ENCODE results near the gene ITGB7.

ITGB7 gene

DNA sequence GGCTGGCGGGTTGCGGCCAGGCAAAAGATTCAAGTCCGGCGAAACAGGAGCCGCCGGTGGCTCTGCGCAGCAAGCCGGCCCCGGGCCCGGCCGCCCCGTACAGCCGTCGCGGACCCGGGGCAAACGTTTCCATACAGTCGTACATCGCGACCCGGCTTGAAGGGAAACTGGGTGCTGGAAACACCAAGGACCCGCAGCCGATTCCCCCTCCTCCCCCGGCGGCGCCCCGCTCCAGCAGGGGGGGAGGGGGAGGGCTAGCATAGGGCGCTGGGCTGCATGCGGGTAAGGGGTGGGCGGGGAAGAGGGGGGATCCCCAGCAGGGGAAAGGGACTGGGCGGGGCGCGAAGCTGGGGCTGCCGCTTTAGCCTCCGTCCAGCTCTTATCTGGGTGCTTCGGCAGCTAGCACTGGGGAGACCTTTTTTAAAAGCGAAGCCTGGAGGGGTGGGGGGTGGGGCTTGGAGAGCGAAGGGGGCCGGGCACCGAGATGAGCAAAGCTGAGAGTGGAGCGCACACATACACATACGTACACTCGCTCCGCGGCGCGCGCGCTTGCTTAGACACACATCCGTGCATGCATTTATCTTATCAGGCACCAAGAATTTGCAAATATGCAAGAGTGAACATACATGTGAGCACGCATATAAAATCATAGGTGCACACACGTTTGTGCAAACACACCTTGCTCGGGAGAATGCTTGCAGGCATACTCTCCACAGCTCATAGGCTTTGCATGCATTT, 13.1 kb upstream of the ITGB7 start:
- H3K9ac ChIP-seq (ENCODE audit: low read length) = peak overlapping the region; percentile 64
- H3K4me3 ChIP-seq (ENCODE audit: low read length) = peak overlapping the region; percentile 86
- peaks cover 34% of the 10 kb centered on the region for H3K4me1 ChIP-seq (ENCODE audit: control insufficient read depth, insufficient read depth, low read length)
- no peaks in the 10 kb centered on the region for H3K27me3 ChIP-seq (ENCODE audit: control insufficient read depth, insufficient read depth, low read length)
- peak overlapping the region; percentile 99 for H3K27ac ChIP-seq (ENCODE audit: low read depth, low read length)
- peaks cover 2% of the 10 kb centered on the region for H3K36me3 ChIP-seq (ENCODE audit: control insufficient read depth, insufficient read depth, low read length)

DNA sequence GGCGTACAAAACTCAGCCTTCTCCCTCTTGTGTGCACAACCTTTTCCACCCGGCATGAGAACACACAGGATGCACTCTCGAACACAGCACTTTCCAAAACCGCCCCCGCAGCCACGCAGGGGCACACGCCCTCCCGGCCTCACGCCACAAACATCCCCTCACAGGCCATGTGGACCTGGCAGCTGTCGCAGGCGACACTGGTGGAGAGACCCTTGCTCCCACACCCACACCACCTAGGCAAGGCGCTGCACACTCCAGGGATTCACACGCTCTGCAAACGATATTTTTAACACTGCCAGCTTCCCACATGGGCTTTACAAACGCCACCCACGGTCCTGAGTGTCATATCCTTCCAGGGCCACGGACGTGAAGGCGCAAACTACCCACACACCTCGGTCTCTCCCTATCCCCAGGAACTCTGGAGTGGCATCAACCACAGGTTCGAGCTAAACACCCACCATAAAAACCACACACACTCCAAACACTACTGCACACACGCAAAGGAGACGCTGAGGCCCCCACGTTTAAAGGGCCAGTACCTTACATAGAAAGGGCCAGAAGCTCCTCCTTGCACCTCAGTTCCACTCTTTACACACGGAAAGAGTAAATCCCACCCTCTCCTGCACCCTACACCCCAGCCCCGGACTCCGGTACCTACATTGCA, 12.4 kb upstream of the ITGB7 start:
- Histone ChIP-seq H3K27ac (ENCODE audit: low read depth, low read length) (peak overlapping the region; percentile 99), H3K36me3 (ENCODE audit: control insufficient read depth, insufficient read depth, low read length) (peaks cover 3% of the 10 kb centered on the region), H3K4me3 (ENCODE audit: low read length) (peak overlapping the region; percentile 86), H3K4me1 (ENCODE audit: control insufficient read depth, insufficient read depth, low read length) (peaks cover 28% of the 10 kb centered on the region), H3K9ac (ENCODE audit: low read length) (peak overlapping the region; percentile 64), H3K27me3 (ENCODE audit: control insufficient read depth, insufficient read depth, low read length) (no peaks in the 10 kb centered on the region)

DNA sequence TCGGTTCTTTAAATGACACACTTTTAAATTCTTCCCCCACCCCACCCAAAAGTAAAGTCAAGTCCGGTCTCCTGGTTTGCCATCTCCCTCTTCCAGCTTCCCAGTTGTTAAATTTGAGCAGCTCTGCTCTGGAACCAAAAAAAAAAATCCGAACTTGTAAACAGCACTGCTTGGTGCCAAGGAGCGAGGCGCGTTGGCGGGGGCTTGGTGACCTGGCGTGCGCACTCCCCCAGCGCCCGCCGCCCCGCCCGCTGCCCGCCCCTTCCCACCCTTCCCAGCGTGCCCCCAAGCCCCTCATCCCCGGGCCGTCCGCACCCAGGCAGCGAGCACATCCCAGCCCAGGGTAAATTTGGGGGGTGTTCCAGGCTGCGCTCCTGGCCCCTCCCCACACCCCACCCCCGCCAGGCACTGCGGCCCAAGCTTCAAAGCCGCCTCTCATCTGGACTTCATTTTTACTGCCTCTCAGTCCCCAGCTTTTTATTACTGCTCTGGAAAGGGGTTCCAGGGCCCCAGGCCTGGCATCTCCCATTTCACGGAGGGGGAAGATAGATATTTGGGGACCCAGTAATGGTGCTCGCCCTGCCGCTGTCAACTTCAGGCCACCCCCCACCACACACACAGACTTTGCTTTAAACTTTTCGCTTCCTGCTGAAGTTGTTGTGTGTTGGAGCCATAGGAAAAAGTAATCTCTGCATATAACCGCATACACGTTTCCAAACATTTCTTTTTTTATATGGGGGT, 11.7 kb upstream of the ITGB7 start:
- Histone ChIP-seq H3K27ac (ENCODE audit: low read depth, low read length) (peak overlapping the region; percentile 99), H3K4me1 (ENCODE audit: control insufficient read depth, insufficient read depth, low read length) (peaks cover 21% of the 10 kb centered on the region), H3K36me3 (ENCODE audit: control insufficient read depth, insufficient read depth, low read length) (peaks cover 10% of the 10 kb centered on the region), H3K27me3 (ENCODE audit: control insufficient read depth, insufficient read depth, low read length) (no peaks in the 10 kb centered on the region), H3K4me3 (ENCODE audit: low read length) (peak overlapping the region; percentile 86), H3K9ac (ENCODE audit: low read length) (no peak overlapping the region)

DNA sequence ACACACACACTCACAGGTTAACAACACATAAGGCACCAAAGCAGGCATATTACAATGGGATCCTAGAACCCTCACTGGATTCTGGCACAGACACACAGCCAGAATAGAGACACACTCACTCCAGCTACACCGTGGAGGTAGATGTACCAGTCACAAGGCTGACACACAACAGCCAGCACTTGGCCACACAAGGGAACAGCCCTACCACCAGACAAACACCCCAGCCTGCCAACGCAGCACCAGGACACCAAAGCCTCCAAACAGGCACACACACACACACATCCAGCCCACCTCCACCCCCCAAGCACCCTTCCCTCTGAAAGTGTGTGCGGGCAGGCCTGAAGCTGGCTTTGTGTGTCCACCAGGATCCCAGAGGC, 10.9 kb upstream of the ITGB7 start:
- Histone ChIP-seq H3K4me3 (ENCODE audit: low read length) (peak overlapping the region; percentile 57), H3K27me3 (ENCODE audit: control insufficient read depth, insufficient read depth, low read length) (no peaks in the 10 kb centered on the region)

DNA sequence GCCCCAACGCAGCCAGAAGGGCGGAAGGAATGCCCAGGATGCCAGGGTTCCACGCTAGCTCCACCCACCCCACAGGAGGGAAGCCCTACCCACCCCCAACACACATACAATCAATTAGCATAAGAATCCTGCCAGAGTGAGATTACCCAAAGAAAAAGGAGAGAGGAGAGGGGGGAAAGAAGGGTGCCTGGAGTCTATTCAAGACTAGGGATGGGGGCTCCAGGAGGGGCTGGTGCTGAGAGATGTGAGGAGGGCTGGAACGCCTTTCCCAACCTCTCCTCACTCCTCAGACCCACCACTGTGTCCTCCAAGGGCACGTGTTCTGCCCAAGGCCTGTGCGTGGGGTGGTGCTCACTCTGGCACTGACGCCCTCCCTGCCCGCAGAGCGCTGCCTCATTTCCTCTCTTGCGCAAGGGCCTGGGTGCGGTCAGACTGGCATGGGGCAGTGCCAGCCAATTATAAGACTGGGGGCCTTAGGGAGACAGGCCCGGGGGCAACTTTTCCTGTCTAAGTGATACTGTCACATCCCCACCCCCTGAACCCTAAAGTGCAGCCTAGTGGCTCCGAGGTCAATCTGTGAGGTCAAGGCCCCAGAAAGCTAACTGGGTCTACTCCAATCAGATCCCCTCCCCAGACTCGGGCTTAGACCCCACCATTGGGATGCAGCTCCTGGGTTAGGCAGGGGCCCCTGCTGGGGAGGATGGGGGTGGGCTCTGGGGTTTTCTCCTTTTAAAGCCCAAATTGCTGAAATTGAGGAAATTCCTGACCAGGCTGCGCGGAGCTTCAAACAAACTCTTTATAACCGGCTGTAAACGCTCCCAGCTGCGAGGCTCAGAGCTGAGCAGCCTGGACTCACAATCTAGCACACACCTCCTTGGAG, 10.2 kb upstream of the ITGB7 start:
- Histone ChIP-seq H3K4me1 (ENCODE audit: control insufficient read depth, insufficient read depth, low read length) (peaks cover 12% of the 10 kb centered on the region), H3K4me3 (ENCODE audit: low read length) (peak overlapping the region; percentile 57), H3K36me3 (ENCODE audit: control insufficient read depth, insufficient read depth, low read length) (peaks cover 20% of the 10 kb centered on the region), H3K9ac (ENCODE audit: low read length) (no peak overlapping the region), H3K27ac (ENCODE audit: low read depth, low read length) (peak overlapping the region; percentile 99), H3K27me3 (ENCODE audit: control insufficient read depth, insufficient read depth, low read length) (no peaks in the 10 kb centered on the region)

More for the DNA sequence above, 10.9 kb upstream of the ITGB7 start:
- no peak overlapping the region for H3K9ac ChIP-seq (ENCODE audit: low read length)
- peaks cover 15% of the 10 kb centered on the region for H3K4me1 ChIP-seq (ENCODE audit: control insufficient read depth, insufficient read depth, low read length)
- H3K27ac ChIP-seq (ENCODE audit: low read depth, low read length) = peak overlapping the region; percentile 99
- H3K36me3 ChIP-seq (ENCODE audit: control insufficient read depth, insufficient read depth, low read length) = peaks cover 17% of the 10 kb centered on the region

DNA sequence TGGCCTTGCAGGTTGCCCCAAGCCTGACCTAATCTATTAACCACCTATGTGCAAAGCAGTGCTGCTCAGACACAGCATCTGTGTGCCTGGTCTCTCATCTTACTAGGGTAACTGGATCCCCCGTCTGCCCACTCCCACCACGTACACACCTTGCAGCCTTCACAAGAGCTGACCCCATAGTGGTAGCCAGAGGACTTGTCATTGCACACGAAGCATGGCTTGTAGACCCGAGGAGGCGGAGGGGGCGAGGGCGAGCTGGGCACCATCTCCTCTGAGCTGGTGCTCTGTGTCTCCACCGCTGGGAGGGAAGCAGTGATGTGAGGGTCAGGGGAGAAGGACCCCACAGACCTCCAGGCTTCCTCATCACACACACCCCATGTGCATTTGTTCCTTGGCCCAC, 8.4 kb upstream of the ITGB7 start:
- H3K4me1 ChIP-seq (ENCODE audit: control insufficient read depth, insufficient read depth, low read length) = peaks cover 12% of the 10 kb centered on the region
- H3K4me3 ChIP-seq (ENCODE audit: low read length) = no peak overlapping the region
- H3K36me3 ChIP-seq (ENCODE audit: control insufficient read depth, insufficient read depth, low read length) = peaks cover 29% of the 10 kb centered on the region
- no peak overlapping the region for H3K9ac ChIP-seq (ENCODE audit: low read length)
- H3K27ac ChIP-seq (ENCODE audit: low read depth, low read length) = no peak overlapping the region
- H3K27me3 ChIP-seq (ENCODE audit: control insufficient read depth, insufficient read depth, low read length) = no peaks in the 10 kb centered on the region

DNA sequence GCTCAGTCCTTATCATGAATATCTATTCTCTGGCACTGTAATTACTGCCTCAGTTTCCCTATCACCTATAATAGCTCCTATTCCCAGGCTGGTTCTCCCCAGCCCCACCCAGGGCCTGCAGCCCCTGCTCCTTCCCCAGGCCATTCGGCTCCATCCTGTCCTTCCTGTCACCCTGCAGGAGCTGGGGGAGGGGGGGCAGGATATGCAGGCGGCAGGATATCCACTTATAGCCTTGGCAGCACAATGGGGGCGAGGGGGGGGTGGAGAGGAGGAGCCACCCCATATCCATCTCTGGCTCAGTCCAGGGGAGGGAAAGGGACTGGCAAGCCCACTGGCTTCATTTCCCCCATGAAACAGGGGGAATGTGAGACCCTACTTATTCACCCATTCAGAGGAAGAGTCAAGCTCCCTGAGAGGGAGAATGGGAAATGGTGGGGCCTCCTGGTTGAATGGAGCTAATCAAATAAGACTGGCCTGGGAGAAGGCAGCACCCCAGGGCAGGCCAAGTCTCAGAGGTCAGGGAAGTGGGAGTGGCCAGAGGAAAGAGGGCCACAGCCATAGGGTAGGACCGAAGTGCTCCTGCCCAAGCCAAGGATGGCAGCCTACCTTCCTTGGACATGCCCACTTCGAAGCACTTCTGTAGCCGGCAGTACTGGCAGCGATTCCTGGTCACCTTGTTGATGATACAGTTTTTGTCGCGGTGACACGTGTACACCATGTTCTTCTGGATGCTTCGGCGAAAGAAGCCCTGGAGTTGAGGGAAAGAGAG, 7.8 kb upstream of the ITGB7 start:
- Histone ChIP-seq H3K9ac (ENCODE audit: low read length) (no peak overlapping the region), H3K4me3 (ENCODE audit: low read length) (no peak overlapping the region), H3K27ac (ENCODE audit: low read depth, low read length) (no peak overlapping the region), H3K36me3 (ENCODE audit: control insufficient read depth, insufficient read depth, low read length) (peaks cover 29% of the 10 kb centered on the region), H3K4me1 (ENCODE audit: control insufficient read depth, insufficient read depth, low read length) (peaks cover 12% of the 10 kb centered on the region), H3K27me3 (ENCODE audit: control insufficient read depth, insufficient read depth, low read length) (no peaks in the 10 kb centered on the region)

DNA sequence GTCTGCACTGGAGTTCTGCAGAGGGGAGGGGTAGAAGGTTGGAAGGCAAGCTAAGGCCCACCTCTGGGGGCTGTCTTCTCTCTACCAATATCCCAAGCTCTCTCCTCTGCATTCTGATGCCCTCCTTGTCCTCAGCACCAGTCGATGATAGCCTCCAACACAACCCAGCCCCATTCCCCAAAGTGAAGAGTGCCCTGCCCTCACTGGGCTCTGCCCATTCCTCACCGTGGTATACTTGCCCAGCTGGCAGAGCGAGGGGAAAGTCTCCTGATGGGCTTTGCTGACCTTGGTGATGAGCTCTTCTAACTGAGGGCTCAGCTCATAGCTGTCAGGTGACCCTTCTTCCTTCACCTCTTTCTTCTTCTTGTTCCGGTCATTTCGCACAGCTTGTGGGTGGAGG, 7.2 kb upstream of the ITGB7 start:
- Histone ChIP-seq H3K27ac (ENCODE audit: low read depth, low read length) (no peak overlapping the region), H3K27me3 (ENCODE audit: control insufficient read depth, insufficient read depth, low read length) (no peaks in the 10 kb centered on the region), H3K4me1 (ENCODE audit: control insufficient read depth, insufficient read depth, low read length) (peaks cover 12% of the 10 kb centered on the region), H3K36me3 (ENCODE audit: control insufficient read depth, insufficient read depth, low read length) (peaks cover 29% of the 10 kb centered on the region), H3K4me3 (ENCODE audit: low read length) (no peak overlapping the region), H3K9ac (ENCODE audit: low read length) (no peak overlapping the region)

DNA sequence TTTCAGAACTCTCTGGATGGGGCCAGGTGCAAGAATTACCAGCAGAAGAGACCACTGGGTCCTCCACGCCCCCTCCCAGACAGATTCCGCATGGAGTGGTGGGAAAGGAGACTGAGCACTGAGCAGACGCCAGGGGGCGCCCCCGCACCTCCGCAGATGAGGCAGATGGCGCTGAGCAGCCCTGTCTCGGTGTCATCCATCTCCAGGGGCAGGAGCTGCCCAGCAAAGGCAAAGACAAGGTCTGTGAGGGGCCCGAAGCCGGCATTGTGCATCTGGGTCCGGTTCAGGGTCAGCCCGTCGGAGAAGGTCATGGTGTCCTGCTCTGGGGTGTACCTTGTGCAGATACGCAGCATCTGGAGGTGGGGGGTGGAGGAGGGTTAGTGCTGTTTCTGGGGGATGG, 6.3 kb upstream of the ITGB7 start:
- H3K36me3 ChIP-seq (ENCODE audit: control insufficient read depth, insufficient read depth, low read length) = peaks cover 29% of the 10 kb centered on the region
- no peak overlapping the region for H3K4me3 ChIP-seq (ENCODE audit: low read length)
- H3K9ac ChIP-seq (ENCODE audit: low read length) = no peak overlapping the region
- H3K27ac ChIP-seq (ENCODE audit: low read depth, low read length) = no peak overlapping the region
- no peaks in the 10 kb centered on the region for H3K27me3 ChIP-seq (ENCODE audit: control insufficient read depth, insufficient read depth, low read length)
- peaks cover 17% of the 10 kb centered on the region for H3K4me1 ChIP-seq (ENCODE audit: control insufficient read depth, insufficient read depth, low read length)

DNA sequence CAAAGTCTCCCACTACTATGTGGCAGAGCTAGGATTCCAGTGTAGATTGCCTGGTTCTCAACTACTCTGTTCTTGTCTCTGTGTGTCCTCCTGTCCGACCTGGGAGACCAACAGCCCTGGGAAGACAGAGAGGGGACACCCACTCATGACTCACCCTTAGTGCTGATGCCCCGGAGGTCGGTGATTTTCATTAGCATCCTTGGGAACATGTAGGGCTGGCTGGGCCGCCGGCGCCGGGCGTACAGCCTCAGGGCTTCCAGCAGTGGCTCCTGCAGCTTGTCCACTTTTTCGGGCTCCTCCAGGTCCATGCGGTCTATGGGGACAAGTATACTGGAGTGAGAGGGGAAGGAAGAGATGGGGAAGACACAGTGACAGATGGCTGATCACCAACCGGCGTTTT, 5.9 kb upstream of the ITGB7 start:
- Histone ChIP-seq H3K36me3 (ENCODE audit: control insufficient read depth, insufficient read depth, low read length) (peaks cover 29% of the 10 kb centered on the region), H3K27ac (ENCODE audit: low read depth, low read length) (no peak overlapping the region), H3K4me3 (ENCODE audit: low read length) (no peak overlapping the region), H3K4me1 (ENCODE audit: control insufficient read depth, insufficient read depth, low read length) (peaks cover 15% of the 10 kb centered on the region), H3K9ac (ENCODE audit: low read length) (no peak overlapping the region), H3K27me3 (ENCODE audit: control insufficient read depth, insufficient read depth, low read length) (no peaks in the 10 kb centered on the region)

DNA sequence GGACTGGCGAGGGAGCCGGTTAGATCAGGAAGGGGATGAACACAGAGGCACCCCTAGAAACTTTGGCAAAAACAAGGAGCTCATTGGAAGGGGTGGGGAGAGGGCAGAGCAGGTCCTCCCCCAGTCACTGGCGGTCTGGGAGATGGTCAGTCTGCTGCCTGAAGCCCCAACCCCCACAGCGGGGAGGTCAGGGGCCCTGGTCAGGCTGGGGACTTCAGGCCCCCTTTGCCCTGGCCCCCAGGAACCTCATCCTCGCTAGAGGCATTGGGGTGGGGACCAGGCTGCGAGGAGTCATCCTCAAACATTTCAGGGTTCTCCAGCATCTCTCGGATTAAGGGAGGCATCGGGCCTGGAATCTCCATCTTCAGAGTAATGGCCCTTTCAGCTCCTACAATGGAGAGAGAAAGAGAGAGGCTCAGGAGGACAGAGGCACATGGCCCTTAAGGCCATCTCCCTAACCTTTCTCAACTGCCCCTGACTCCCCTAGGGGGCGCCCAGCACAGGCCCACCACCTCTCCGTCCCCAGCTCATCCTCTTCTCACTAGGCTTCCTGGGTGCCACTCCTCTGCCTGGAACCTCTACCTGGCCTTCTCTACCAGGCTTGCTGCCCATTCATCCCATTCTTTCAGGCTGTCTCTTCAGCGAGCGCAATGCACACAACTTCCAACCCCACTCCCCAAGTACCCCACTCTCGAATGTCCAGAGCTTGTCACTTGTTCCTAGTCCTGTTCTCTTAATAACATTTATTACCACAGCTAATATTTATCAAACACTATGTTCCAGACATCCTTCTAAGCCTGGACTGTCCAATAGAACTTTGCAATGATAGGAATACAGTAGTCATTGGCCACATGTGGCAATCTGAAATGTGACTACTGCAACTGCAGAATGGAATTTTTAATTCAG, 4.7 kb upstream of the ITGB7 start:
- H3K36me3 ChIP-seq (ENCODE audit: control insufficient read depth, insufficient read depth, low read length) = peaks cover 29% of the 10 kb centered on the region
- no peak overlapping the region for H3K9ac ChIP-seq (ENCODE audit: low read length)
- no peak overlapping the region for H3K27ac ChIP-seq (ENCODE audit: low read depth, low read length)
- H3K4me1 ChIP-seq (ENCODE audit: control insufficient read depth, insufficient read depth, low read length) = peaks cover 6% of the 10 kb centered on the region
- H3K4me3 ChIP-seq (ENCODE audit: low read length) = no peak overlapping the region
- no peaks in the 10 kb centered on the region for H3K27me3 ChIP-seq (ENCODE audit: control insufficient read depth, insufficient read depth, low read length)
